Gastrocnemius medialis (tissue), 4 donors: ENCODE results near the gene MAP3K5. TPM values are rescaled to one million over a fixed set of nuclear protein-coding genes. Genes with fewer than 3 reads are reported as not detected.

Experiments used
- ATAC-seq, 2 donors: fragments of 150-250 bp; one replicate each; pipeline ENCODE4 v1.9.1; 2016
- DNase-seq, 2 donors: peaks; one replicate each; pipeline ENCODE4 v3.0.0-alpha.2; 2019
- H3K27ac ChIP-seq, 4 donors: fragments of 200-600 bp; sonication (generic); 1 replicate in 1 of 4; 2 replicates in 3 of 4; pipeline ENCODE4 v1.5.1; 2016 to 2018; ENCODE audit warnings: mild to moderate bottlenecking in 2 of 4, moderate library complexity in 1 of 4
- H3K27me3 ChIP-seq, 3 donors: fragments of 200-600 bp; sonication (generic) in 2 of 3; 1 replicate in 1 of 3; 2 replicates in 2 of 3; pipeline versions ENCODE4 v1.5.1 to v1.6.0; 2016 to 2019; ENCODE audit warnings: mild to moderate bottlenecking in 1 of 3, moderate library complexity in 1 of 3
- H3K36me3 ChIP-seq, 2 donors: fragments of 200-600 bp; sonication (generic) in 1 of 2; one replicate each; pipeline ENCODE4 v1.5.1; 2017 to 2018
- H3K4me1 ChIP-seq, 2 donors: fragments of 200-600 bp; sonication (generic) in 1 of 2; one replicate each; pipeline ENCODE4 v1.5.1; 2016 to 2017; ENCODE audit warnings: mild to moderate bottlenecking in 2 of 2
- H3K4me3 ChIP-seq, 4 donors: fragments of 200-600 bp; sonication (generic) in 3 of 4; 1 replicate in 1 of 4; 2 replicates in 3 of 4; pipeline ENCODE4 v1.5.1; 2016 to 2019; ENCODE audit warnings: mild to moderate bottlenecking in 2 of 4
- H3K9me3 ChIP-seq, 3 donors: fragments of 200-600 bp; sonication (generic) in 2 of 3; 1 replicate in 1 of 3; 2 replicates in 2 of 3; pipeline ENCODE4 v1.5.1; 2016 to 2019
- POLR2A ChIP-seq, 2 donors: fragments of 450-650 bp; IDR thresholded peaks; one replicate each; pipeline ENCODE4 v1.6.1; 2017; ENCODE audit warnings: antibody characterized with exemption in 2 of 2, mild to moderate bottlenecking in 2 of 2, moderate library complexity in 2 of 2
- in situ Hi-C, 4 donors: fragments of 200-750 bp; cut with MboI; loops; one replicate each; pipeline versions ENCODE4 v1.15.0 to v1.8.0; 2017; ENCODE audit warnings: low sequenced_read_pairs in 4 of 4
- intact Hi-C: fragments of 100-400 bp; cut with DNase I; formaldehyde crosslinking; loops from one replicate; pipeline ENCODE4 v1.15.1; 2023; ENCODE audit warnings: low total_unique reads
- total RNA-seq, 4 donors: library from RNA; depleted of rRNA; stranded (reverse); fragments of >200 nt; gene quantifications; one replicate each; pipeline versions ENCODE4 v1.1.0 to v1.2.3, GENCODE V29; 2016
- TF ChIP-seq, protein P1 (sequence below), 5 experiments: fragments of 450-650 bp in 3 of 5; fragments of 200-600 bp in 2 of 5; sonication (generic) in 2 of 5; IDR thresholded peaks in 4 of 5; conservative IDR thresholded peaks in 1 of 5; 1 replicate in 4 of 5; 2 replicates in 1 of 5; pipeline ENCODE4 v1.5.1; 2016 to 2019; ENCODE audit warnings: antibody characterized with exemption in 5 of 5, mild to moderate bottlenecking in 3 of 5, moderate library complexity in 3 of 5

Gene MAP3K5
- total RNA-seq, 4 donors from 2014 or later, result 2.9 to 46.9 (median 4.9) TPM

DNA sequence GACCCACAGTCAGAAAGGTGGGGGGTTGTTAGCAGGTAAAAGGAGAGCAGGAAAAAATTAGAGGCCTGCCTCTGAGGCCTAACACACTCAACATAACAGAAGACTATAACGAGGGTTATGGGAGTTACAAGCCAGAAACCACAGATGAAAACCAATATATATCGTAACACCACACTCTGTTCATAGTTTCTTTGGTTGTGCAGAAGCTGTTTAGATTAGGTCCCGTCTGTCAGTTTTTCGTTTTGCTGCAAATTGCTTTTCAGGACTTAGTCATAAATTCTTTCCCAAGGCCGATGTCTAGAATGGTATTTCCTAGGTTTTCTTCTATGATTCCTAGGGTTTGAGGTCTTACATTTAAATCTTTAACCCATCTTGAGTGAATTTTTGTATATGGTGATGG, 3.7 kb upstream of the MAP3K5 start:
- H3K4me3 ChIP-seq, result no peak overlapping the region
- TF ChIP-seq, protein P1, sequence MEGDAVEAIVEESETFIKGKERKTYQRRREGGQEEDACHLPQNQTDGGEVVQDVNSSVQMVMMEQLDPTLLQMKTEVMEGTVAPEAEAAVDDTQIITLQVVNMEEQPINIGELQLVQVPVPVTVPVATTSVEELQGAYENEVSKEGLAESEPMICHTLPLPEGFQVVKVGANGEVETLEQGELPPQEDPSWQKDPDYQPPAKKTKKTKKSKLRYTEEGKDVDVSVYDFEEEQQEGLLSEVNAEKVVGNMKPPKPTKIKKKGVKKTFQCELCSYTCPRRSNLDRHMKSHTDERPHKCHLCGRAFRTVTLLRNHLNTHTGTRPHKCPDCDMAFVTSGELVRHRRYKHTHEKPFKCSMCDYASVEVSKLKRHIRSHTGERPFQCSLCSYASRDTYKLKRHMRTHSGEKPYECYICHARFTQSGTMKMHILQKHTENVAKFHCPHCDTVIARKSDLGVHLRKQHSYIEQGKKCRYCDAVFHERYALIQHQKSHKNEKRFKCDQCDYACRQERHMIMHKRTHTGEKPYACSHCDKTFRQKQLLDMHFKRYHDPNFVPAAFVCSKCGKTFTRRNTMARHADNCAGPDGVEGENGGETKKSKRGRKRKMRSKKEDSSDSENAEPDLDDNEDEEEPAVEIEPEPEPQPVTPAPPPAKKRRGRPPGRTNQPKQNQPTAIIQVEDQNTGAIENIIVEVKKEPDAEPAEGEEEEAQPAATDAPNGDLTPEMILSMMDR (IDR thresholded peaks at IDR 0.05 in 4 of 5, conservative IDR thresholded peaks at IDR 0.05 in 1 of 5), result no peak
- no peak for TF ChIP-seq POLR2A (IDR thresholded peaks at IDR 0.05)
- DNase-seq (no peak), ATAC-seq (no peak)
- in situ Hi-C loops (loop anchor here in 2 of 4 donors (5.0 to 10.0 kb wide), 2 partner anchors 151 to 214 kb away; no protein-coding TSS in a partner anchor), intact Hi-C loops (no loop called here)
- H3K27me3 ChIP-seq, result no peaks in the 10 kb centered on the region
- no peaks in the 10 kb centered on the region for H3K9me3 ChIP-seq
- H3K27ac ChIP-seq, result no peak overlapping the region
- no peaks in the 10 kb centered on the region for H3K36me3 ChIP-seq
- H3K4me1 ChIP-seq, result peaks cover 0 to 9% of the 10 kb centered on the region in 2 donors

DNA sequence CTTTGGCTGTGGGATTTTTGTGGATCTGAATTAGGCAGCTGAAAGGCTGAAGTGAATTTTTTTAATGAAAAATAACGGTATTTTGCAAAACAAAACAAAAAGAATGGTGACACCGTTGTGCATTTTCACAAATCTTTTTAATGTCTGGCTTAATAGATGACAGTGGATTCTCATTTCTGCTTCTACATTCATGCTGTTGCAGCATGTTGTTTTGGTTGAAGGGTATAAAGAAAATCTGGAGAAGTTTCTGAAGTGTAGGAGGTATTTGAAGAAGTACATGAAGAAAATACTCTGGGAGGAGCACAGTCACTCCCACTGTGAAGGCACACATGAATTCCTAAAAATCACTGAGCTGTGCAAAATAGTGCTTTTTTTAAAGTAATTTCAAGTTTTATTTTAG, 3.1 kb upstream of the MAP3K5 start:
- no peaks in the 10 kb centered on the region for H3K27me3 ChIP-seq
- DNase-seq (no peak), ATAC-seq (no peak)
- H3K27ac ChIP-seq, result no peak overlapping the region
- TF ChIP-seq POLR2A (IDR thresholded peaks at IDR 0.05), result no peak
- TF ChIP-seq, protein P1 (IDR thresholded peaks at IDR 0.05 in 4 of 5, conservative IDR thresholded peaks at IDR 0.05 in 1 of 5), result no peak
- no peak overlapping the region for H3K4me3 ChIP-seq
- H3K36me3 ChIP-seq, result no peaks in the 10 kb centered on the region
- H3K4me1 ChIP-seq, result peaks cover 0 to 15% of the 10 kb centered on the region in 2 donors
- H3K9me3 ChIP-seq, result no peaks in the 10 kb centered on the region
- intact Hi-C loops (no loop called here), in situ Hi-C loops (loop anchor here in 2 of 4 donors (5.0 to 10.0 kb wide), 2 partner anchors 151 to 213 kb away; no protein-coding TSS in a partner anchor)

DNA sequence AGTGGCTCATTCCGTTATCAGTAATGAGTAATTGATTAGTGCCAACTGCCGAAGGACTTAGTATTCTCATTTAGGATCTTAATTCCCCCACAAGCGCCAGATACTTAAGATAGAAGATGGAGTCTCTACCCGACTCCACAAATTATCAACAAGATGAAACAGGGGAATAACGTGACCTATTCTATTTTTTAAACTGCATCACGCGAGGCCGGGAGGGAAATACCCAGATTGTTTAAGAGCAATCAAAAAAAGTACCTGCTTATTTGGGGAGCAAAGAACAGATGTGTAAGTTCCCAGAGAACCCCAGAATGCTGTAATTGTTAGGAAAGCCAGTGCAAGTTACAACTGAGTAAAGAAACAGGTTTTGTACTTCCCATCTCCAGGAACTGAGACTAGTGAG, 1.1 kb upstream of the MAP3K5 start:
- DNase-seq (no peak), ATAC-seq (no peak)
- no peak for TF ChIP-seq POLR2A (IDR thresholded peaks at IDR 0.05)
- TF ChIP-seq, protein P1 (IDR thresholded peaks at IDR 0.05 in 4 of 5, conservative IDR thresholded peaks at IDR 0.05 in 1 of 5), result no peak
- Histone ChIP-seq H3K4me1 (peaks cover under 1 to 21% of the 10 kb centered on the region in 2 donors), H3K27ac (peak overlapping the region; percentile 89 to 97 (median 93)), H3K27me3 (no peaks in the 10 kb centered on the region), H3K4me3 (peak overlapping the region; percentile 69 to 98 (median 84)), H3K9me3 (no peaks in the 10 kb centered on the region), H3K36me3 (no peaks in the 10 kb centered on the region)
- intact Hi-C loops, result loop anchor here (1.0 to 2.0 kb wide), 3 partner anchors 29 to 185 kb away; partner anchors contain the start of gene PEX7
- in situ Hi-C loops, result loop anchor here (5.0 to 10.0 kb wide), 3 partner anchors 146 to 151 kb away; no protein-coding TSS in a partner anchor

DNA sequence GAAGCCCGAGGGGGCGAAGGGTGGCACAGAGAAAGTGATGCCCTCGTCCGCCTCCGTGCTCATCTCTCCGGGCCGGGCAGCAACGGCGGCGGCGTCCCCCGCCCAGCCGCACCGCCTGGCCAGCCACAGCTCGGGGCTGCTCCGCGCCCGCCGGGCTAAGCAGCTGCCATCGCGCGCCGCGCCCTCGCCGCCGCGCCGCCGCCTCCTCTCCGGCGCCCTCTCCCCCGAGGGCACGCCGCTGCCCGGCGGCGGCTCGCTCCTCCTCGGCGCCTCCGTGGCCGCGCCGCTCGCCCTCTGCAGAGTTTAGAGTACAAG, 225 bp downstream of the MAP3K5 start:
- H3K27ac ChIP-seq, result peak overlapping the region; percentile 89 to 97 (median 93)
- H3K9me3 ChIP-seq, result no peaks in the 10 kb centered on the region
- TF ChIP-seq POLR2A (IDR thresholded peaks at IDR 0.05), result peak in 1 of 2 donors; percentile 47
- TF ChIP-seq, protein P1 (IDR thresholded peaks at IDR 0.05 in 4 of 5, conservative IDR thresholded peaks at IDR 0.05 in 1 of 5), result no peak
- H3K36me3 ChIP-seq, result no peaks in the 10 kb centered on the region
- no peaks in the 10 kb centered on the region for H3K27me3 ChIP-seq
- intact Hi-C loops, result loop anchor here (1.0 to 2.0 kb wide), 2 partner anchors 31 to 208 kb away; partner anchors contain the start of gene PEX7
- DNase-seq (no peak), ATAC-seq (no peak)
- in situ Hi-C loops, result loop anchor here (5.0 to 10.0 kb wide), 3 partner anchors 145 to 150 kb away; no protein-coding TSS in a partner anchor
- peak overlapping the region; percentile 69 to 98 (median 84) for H3K4me3 ChIP-seq
- peaks cover 14 to 31% of the 10 kb centered on the region in 2 donors for H3K4me1 ChIP-seq
